ENCODE measurements around the gene AVP.

DNA sequence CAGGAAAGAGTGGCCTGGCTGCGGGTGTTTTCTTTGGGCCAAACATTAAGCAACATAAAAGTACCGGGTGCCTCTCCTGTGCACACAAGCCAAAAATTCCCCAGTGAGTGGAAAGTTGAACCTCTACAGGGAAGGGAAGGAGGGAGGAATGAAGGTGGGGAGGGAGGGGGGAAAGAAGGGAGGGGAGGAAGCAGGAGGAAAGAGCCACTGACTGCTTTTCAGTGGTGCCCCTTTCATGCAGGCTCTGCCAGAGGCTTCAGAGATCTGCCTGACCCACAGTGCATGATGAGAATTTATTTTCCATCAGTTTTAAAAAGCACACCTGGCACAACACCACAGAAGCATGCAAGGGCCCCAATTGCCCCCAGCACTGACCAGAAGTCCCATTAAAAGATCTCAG, 27.5 kb upstream of the AVP start:
- TF ChIP-seq CTCF (IDR thresholded peaks at IDR 0.05) (no peak), ZFX (IDR thresholded peaks at IDR 0.05; ENCODE audit: borderline replicate concordance) (no peak)

Measured in 22Rv1 (cell line).